GM19324 (cell line): ENCODE results near the gene DPT.

Source experiments
- ATAC-seq: cut with Tn5 transposase; IDR thresholded peaks from one replicate; pipeline ENCODE4 v1.9.1; 2021; ENCODE audit warnings: mild to moderate bottlenecking, moderate library complexity; ENCODE audit not compliant: unreplicated experiment, low FRiP score

Gene DPT

DNA sequence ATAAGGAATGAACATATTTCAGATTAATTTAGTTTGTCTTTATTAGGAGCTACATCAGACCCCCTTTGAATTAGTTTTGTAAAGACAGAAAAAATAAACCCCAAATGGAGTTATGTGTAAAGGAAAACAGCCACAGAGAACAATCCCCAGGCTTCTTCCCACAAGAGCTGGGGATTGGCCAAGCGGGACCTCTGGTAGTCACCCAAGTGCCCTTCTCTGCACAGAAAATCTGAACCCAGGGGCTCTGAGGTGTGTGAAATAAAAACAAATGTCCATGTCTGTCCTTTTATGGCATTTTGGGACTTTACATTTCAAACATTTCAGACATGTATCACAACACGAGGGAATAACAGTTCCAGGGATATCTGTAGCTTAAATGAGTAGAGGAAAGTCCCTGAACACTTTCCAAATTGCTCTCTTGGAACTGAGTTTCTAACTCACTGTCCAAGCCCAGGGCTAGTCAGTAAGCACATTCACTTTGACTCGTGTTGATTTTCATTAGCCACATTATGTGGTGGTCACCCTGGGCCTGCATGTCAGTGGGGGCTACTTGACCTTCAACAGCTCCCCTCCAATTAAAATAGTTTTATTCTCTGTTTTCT lies 22.5 kb downstream of the DPT start:
- no peak for ATAC-seq

DNA sequence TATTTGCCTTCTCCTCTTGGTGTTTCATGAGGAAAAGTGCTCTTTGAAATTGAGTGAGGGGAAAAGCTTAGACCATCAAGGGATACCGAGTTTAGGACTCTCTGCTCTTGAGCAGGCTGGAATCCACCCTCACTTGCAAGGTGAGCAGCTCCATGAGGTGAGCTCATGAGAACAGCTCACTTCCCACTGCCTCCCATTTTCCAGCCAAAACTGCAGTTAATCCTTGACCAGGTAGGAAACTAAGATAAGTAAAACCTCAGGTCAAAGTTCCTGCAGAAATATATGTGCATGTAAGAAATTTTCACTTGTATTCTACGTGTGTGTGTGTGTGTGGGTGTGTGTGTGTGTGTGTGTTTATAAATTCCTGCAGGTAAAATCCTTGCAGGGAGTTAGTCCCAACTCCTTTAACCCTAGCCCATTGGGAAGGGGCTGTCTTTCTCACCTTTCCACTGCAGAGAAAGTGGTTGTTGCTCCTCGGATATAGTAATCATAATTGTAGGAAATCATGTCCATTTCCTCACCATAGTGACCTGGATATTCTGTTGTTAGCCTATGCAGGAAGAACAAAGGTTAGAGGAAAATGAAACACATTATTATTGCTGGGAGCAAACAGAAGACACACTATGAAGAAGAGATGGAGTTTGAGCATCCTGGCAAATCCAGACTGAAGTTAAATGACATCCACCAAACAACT lies 28.3 kb downstream of the DPT start:
- no peak for ATAC-seq

DNA sequence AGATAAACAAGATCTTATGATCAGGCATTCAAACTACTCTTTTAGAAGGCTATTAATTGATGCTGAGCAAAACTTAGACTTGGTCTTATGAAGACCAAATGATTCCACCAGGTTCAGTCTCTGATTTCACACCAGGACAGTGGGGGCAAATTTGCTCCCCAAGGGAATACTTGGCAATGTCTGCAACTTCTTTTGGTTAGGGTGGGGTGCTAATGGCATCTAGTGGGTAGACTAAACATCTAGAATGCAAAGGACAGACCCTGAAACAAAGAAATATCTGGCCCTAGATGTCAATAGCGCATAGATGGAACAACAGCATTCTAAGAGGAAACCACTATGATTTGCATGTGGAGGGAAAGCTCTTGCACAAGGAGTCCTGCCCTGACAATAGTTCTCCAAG lies 30.6 kb downstream of the DPT start:
- no peak for ATAC-seq

DNA sequence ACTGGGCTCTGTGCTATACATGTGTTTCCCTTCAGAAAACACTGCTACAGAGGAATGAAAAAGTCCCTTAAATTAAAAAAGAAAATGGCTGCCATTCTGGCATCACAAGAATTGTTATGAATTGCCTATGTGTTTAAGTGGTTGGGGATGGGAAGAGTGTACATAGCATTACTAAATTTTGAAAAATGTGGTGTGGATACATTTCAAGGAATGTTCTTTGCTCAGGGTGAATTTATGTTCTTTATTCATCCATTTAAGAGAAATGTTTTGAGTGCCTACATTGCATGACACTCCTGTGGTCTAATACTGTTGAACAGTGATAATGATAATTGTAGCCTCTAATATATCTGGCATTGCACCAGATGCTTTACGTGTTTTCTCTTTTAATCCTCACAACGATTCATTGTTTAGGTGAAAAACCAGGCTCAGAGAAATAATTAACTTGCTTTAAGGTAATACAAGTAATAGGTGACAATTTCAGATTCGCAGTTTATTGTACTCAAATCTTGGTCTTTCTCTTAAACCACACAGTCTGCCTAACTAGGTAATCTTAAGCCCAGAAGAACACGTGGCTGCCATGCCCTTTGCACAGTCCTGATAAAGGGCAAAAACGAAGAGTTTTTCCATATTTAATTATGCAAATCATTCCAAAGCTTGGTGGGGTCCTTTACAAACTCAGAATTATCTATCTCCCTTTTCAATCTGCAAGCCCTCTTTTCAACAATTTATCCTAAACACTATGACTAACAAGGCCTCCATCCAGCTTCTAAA lies 31.5 kb downstream of the DPT start:
- ATAC-seq, result no peak

DNA sequence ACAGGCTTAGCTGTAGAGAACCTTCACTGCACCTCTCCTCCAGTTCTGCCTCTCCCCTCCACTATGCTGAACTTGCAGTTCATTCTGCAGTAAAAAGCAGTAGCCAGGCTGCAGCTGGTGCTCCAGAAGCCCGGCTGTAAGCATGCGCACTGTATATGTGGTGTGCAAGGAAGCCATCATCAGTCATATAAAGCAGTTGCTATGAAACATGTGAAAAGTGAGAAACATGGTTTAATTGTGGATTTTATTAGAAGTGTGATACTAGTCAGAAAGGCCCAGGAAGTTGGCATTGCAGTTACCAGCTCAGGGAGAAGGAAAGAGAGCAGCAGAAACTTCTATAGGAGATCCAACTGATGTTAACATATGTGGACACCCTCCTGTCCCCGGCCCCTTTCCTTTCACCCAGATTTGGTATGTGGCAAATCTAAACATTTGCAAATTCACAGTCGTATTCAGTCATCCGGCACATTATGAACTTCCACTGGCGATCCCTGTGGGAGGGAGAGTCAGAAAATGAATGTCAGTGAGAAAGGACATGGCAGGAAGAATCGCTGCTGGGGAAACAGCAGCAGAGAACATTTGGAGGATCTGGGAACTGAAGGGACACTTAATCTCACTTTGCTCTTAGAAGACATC lies 32.8 kb downstream of the DPT start:
- no peak for ATAC-seq

DNA sequence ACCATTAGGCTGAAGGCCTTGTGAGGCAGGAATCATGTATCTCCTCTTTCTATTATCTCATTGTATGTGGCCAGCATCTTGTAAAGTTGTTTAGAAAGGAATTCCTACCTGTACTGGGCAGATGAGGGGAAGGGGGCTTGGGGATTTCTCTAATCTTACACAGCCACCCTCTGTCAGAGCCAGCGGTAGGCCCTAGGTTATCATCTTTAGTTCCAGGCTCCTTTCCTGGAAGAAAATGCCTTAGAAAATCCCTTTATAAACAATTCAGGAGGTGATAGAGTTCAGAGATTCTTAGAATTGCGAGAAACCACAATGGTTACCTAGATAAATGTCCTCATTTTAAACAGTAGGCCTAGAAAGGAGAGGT lies 35.2 kb downstream of the DPT start:
- no peak for ATAC-seq

DNA sequence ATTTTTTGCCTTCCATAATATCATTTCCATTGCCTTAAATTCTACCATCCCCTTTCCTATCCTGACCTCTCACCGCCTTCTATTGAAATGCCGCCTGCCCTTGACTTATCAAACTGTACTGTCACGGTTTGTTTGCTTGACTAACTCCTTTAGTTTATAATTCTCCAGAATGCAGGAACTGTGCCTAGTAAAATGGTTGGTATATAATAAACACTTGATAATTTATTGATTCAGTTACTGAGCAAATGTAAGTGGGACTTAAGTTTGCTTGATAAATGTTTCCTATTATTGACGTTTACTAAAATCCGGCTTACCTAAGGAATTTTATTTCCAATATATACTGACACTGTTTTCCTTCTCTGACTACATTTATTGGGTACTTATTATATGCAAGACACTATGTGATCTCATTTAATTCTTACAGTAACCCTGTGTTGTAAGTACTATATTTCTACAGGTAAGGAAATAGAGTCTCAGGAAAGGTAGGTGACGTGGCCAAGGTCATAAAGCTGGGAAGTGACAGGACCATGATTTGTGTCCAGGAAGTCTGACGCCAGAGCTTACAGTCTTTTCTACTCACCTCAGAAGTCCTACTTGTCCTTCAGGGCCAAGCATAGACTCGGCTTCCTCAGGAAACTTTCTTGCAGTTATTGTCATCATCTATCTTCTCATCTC lies 35.7 kb downstream of the DPT start:
- ATAC-seq, result no peak

DNA sequence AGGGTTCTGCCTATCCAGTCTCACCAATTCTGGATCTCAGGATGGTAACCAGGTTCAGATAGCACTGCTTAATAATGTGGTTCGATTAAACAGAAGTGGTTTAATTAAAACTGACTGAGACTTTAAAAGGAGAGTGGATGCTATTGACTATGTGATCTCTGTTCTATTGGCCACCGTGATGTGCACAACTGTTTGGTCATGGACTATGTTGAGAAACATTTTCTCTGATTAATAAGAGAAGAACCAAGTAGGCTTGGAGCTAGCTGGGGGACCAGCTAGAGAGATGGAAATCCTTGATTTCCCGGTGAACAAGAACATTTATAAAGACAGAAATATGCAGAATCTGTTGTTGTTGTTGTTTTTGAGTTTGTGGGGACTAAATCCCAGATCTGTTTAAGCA lies 36.5 kb downstream of the DPT start:
- no peak for ATAC-seq

DNA sequence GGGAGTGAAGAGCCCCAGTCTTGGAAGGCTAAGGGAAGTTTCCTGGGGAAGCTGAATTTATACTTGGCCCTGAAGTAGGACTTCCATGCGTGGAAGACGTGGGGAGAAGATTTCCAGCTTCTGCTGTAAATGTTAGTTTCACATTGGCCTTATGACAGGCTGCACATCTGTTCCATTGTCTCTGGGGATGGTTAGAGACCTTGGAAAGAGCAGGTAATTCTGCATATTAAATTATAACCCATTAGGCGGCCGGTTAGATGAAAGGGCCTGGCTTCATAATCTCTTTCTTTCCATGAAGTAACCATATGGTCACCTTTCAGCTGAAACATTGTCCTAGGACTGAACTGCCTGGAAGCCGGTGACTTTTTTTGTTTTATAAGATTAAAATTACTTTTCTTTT lies 37.5 kb downstream of the DPT start:
- no peak for ATAC-seq

DNA sequence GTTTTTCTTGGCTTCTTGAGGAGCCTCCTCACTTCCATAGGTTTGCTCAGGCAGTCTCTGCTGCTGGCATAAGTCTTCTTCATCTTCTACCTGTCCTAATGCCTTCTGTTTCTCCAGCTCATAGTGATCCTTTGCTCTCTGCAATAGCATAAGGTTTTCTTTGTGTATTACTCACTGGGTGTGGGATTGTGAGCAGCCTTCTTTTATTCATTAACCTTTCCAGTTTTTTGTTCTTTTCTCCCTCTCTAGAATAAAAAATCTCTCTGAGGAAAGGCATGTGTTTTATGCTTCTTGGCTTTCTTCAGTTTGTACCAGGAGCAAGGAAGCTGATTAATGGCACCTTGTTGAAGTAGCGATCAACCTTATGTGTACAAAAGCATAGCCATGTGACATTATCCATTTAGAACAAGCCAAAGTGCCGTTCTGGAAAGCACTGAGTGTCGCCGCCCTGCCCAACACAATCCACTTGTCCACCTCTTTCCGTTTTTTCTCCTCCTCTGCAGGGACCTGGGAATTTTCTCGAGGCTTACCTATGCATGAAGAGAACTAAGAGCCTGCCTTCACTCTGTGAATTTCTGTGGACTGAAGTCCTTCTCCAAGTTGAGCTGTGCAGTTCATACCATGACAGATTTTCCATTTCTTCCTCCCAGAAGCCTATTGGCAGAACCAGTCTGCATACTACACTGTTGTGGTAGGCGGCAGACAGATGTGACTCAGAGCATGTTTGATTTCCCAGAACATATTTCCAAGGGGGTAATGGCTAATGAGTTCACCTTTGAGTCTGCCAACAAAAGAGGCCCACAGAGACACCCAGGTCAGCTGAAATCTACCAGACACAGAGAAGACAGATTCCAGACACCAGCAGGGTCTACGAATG lies 39.0 kb downstream of the DPT start:
- ATAC-seq, result no peak

DNA sequence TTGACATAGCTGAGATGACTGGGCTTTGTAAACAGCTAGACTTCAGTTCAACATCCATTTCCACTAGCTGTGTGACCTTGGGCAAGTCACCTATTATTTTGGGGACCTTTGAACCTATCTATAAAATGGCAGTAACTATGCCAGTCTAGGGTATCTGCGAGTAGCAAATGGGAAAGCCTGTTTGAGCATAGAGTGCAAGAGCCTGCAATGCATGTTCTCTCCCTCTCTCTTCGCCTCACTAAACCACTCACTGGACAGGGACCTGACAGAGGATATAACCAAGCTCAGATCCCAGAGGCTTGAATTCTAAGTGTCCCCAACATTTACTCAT lies 39.7 kb downstream of the DPT start:
- ATAC-seq, result no peak

DNA sequence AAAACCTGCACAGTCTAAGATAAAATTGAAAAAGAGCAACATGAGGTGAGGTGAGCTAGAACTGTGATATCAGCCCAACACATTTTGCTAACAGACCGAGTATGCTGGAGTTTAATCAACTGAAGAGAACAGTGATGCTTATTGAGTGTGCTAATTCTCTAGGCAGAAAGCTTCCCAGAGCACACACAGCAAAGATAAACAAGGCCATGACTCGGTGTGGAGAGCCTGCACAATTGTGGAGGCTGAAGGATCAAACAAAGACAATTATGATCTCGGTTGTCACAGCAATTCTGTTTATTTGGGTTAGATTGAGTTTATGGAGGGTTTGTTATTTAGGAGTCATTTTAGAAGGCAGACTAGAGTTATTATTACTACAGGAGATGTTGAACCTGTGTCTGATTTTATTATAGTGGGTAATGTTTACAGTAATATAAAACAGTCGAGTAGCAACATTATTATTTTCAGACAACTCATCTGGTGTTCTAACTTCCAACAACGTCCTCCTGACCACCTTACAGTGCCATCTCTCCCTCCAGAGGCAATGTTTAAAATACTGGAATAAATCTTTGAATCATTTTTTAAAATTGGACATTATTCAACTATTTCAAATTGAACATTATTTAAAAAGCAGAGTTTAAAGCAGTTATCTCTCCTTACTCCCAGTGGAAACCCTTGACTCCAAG lies 40.2 kb downstream of the DPT start:
- ATAC-seq, result no peak

DNA sequence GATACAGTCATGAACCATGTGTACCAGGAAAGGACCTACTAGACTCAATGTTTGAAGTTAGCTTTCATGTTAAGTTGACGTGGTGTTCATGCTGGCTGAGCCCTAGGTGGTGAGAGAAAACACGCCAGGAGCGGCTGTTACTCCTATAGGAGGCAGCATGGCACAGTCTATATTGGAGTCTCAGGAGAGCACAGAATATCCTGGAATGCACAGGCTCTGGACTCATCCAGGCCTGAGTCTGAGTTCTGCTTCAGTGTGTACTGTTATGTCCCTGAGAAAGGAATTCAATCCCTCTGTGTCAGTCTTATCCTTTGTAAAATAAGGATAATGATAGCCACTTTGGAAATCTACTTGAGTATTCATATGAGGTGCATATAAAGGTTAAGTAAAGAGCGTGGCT lies 41.2 kb downstream of the DPT start:
- no peak for ATAC-seq

DNA sequence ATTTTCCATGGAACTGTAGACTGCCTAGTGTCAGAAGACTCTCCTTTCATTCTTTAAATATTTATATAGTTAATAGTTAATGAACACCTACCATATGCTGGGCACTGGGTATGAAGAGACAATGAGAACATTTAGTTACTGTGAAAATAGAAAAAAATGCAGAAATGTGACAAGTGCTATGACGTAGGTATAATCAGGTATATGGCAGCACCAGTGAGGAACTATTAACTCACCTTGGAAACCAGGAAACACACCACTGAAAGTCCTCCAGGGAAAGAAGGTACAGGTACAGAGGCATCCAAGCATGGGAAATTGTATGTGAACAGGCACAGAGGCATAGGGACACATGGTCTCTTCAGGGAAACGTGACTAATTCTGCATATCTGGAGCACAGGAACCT lies 42.3 kb downstream of the DPT start:
- no peak for ATAC-seq

DNA sequence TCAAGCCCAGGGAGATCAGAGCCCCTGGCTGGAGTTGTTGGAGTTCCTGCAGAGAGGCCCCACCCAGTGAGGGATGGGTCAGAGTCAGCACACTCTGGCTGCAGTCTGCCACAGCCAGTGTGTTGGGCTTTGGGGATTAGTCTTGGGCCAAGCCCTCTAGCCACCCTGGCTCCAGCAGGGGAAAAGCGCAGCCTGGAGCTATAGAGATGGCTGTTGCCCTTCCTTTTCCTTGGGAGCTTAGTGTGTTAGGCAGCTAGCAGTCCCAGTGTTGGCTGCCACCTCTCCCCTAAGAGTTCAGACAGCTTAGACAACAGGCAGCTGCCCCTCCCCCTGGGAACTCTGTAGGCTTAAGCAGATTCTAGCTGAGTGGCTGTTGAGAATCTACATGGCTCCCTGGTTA lies 45.1 kb downstream of the DPT start:
- no peak for ATAC-seq

DNA sequence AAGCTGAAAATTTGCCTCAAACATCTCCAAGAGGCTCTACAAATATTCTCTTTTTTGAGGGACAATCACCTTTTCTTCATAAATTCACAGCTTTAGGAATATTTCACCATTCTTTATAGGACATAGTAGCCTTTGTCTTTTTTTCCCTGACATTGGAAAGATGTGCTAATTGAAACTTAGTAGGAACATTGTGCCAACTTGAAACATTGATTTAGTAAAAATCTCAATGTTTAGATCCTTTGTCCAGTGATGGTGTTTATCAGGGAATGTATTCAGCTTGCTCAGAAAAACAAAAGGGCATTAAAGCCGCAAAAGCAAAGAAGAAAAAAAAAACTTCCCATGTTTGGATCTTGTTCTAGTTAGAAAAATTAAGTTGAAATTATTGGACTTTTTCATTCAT lies 52.1 kb downstream of the DPT start:
- no peak for ATAC-seq

DNA sequence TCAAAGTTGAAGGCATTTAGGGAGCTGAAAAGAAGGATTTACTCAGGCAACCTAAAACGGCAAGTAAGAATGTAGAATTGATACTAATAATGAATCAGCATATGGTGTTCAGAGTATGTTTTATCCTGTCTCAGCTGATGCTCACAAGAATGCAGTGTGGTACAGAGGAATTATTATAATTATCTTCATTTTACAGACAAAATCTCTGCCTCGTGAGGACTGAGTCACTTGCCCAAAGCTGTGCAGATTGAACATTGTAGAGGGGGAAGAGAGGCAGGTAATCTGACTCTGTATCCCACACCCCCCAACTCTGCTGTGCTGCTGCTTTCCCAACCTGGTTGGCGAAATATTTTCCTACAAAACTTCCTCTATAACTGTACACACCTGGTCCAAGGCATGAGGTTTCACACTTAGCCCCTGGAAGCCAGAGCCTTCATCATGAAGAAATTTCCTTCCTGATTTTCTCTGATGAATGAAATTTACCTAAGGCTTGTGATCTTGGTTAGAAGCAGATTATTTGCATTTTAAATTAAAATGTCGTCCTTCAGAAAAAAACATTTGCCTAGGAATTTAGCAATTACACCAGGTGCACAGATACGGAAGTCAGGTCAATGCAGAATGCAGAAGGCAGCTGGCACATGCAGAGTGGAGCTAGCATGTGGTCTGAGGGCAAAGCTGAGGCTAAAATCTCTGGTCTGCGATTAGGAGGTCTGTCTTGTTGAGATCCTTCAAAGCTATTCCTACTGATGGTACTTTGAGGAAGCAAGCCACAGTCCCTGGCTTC lies 52.8 kb downstream of the DPT start:
- ATAC-seq, result no peak

DNA sequence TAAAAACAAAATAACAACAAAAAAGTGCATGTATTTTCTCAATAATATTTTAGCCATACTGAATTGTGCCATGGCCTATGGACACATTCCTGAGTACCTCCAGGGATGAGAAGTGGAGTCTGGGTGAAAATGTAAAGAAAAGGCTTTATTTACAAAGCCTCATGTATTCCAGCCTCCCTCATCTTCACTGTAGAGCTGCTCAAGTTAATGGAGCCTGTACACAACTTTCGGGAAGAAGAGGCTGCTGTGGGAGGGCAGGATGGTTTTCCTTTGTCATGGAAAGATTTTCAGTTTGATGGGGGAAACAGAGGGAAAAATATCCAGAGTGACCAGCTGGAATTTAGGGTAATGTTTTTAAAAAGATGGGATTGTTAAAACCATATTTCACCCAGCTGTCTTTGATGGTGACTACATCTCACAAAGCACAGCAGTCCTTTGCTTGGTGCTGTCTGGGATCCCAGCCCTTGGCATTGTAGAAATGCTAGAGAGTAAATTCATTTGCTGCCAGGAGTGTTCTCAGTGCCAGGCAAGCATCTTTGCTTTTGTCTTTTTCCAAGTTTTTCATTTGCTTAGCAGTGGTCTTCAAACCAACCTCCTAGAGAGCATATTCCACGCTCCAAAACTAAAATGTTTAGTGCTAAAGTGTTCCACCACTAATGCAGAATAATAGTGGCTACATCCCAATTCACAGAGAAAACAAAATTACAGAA lies 54.9 kb downstream of the DPT start:
- no peak for ATAC-seq
